Measurements from ENCODE around the gene HEG1.

DNA sequence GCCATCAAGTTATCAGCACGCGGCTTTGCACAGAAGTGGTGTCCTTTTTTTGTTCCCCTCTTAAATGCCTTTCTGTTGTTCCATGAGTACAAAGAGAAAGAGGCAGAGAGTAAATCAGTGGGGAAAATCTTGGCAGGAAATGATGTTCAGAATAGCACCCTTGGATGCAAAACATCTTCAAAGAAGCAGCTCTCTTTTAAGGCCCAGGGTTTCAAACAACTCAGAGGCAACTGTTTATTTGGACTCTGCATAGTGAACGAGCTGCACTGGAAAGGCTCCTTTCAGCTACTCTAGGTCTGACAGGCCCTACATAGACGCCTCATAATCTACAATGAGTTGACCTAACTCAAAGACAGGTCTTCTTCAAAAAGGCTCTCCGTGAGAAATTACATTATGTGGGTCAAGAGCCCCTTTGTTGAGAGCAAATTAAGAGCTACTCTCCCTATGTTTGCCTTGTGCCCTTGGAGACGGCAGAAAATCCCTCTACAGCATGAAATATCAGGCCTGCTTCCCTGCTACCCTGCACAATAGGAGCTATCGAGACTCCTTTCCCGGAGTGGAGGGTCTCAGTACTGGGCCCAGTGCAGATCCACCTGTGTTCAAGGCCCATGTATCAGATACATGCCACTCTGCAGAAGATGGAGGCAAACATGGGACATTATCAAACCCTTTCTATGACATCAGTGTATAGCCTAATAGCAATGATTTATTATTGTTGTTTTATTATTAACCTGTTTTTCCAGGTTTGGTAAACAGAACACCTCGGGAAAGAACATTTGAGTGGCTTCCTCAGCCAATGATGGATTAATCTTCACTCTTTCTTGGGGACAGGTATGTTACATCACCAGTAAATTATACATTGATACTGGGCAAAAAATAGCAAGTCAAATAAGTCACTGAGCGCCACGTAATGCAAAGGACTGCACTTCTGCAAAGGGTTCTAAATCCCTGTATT is 53.1 kb downstream of the HEG1 start:
- no peak for TF ChIP-seq CTCF (IDR thresholded peaks at IDR 0.05; ENCODE audit: insufficient read depth, low read length)
- TF ChIP-seq, protein P1, sequence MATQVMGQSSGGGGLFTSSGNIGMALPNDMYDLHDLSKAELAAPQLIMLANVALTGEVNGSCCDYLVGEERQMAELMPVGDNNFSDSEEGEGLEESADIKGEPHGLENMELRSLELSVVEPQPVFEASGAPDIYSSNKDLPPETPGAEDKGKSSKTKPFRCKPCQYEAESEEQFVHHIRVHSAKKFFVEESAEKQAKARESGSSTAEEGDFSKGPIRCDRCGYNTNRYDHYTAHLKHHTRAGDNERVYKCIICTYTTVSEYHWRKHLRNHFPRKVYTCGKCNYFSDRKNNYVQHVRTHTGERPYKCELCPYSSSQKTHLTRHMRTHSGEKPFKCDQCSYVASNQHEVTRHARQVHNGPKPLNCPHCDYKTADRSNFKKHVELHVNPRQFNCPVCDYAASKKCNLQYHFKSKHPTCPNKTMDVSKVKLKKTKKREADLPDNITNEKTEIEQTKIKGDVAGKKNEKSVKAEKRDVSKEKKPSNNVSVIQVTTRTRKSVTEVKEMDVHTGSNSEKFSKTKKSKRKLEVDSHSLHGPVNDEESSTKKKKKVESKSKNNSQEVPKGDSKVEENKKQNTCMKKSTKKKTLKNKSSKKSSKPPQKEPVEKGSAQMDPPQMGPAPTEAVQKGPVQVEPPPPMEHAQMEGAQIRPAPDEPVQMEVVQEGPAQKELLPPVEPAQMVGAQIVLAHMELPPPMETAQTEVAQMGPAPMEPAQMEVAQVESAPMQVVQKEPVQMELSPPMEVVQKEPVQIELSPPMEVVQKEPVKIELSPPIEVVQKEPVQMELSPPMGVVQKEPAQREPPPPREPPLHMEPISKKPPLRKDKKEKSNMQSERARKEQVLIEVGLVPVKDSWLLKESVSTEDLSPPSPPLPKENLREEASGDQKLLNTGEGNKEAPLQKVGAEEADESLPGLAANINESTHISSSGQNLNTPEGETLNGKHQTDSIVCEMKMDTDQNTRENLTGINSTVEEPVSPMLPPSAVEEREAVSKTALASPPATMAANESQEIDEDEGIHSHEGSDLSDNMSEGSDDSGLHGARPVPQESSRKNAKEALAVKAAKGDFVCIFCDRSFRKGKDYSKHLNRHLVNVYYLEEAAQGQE (IDR thresholded peaks at IDR 0.05; ENCODE audit: insufficient replicate concordance, low read depth): no peak

Data from HL-60 (cell line).